ENCODE data around the gene RPS16.
A peak's percentile ranks its signal among the peaks of the same experiment; 100 is the strongest.

DNA sequence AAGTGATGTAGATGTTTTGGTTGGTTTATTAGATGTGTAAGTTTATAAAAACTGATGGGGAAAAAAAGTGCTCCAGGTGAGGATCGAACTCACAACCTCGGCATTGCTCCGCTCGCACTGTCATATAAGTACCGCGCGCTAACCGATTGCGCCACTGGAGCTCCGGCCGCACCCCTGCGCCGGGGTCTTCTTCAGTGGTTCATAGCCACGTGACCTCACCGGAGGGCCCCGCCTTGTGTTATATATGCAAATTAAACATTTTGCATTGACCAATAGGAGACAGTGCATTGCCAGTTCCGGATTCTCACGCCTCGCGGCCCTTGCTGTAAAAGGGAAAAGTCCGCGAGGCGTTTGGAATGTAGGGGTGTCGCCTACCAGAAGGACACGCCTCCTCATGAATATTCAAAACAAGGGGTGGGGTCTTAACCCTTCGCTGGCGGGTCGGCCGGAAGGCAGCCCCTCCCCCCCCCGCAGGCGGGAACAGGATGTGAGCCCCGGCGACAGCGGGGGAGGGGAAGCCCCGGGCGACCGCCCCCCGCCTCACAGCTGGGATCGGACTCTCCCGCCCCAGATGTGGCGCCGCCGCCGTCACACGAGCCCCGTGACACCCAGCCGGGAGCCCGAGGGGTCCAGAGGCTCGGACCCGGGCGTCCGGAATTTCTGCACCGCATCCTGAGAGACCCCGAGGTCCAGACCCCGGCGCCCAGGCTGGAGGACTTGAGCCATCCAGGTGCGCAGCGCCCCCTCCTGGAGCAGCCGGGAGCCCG lies 23.5 kb downstream of the RPS16 start, which contains the start of gene PLEKHG2:
- TF ChIP-seq, protein P1, sequence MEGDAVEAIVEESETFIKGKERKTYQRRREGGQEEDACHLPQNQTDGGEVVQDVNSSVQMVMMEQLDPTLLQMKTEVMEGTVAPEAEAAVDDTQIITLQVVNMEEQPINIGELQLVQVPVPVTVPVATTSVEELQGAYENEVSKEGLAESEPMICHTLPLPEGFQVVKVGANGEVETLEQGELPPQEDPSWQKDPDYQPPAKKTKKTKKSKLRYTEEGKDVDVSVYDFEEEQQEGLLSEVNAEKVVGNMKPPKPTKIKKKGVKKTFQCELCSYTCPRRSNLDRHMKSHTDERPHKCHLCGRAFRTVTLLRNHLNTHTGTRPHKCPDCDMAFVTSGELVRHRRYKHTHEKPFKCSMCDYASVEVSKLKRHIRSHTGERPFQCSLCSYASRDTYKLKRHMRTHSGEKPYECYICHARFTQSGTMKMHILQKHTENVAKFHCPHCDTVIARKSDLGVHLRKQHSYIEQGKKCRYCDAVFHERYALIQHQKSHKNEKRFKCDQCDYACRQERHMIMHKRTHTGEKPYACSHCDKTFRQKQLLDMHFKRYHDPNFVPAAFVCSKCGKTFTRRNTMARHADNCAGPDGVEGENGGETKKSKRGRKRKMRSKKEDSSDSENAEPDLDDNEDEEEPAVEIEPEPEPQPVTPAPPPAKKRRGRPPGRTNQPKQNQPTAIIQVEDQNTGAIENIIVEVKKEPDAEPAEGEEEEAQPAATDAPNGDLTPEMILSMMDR (IDR thresholded peaks at IDR 0.05), result peak; percentile 74 to 89 (median 77)
- peak in 1 of 2 donors; percentile 45 for TF ChIP-seq POLR2A (IDR thresholded peaks at IDR 0.05)

All from vagina (tissue), 2 donors.